Neural progenitor cell (in vitro differentiated cells): Measurements from ENCODE around the gene DTNB. TPM values are rescaled to one million over a fixed set of nuclear protein-coding genes. Genes with fewer than 3 reads are reported as not detected.

Experiments used
- DNase-seq: peaks from one replicate; pipeline ENCODE4 v3.0.0-alpha.2; 2016; ENCODE audit warnings: low spot score
- H2AFZ ChIP-seq: fragments of 200-600 bp; sonication (generic); replicated peaks from 2 replicates; pipeline ENCODE4 v1.6.1; 2016; ENCODE audit warnings: antibody characterized with exemption
- H3F3A ChIP-seq: fragments of 200-600 bp; sonication (generic); 2 replicates; pipeline ENCODE4 v1.6.1; 2016; ENCODE audit warnings: antibody characterized with exemption, low read depth
- H3K27ac ChIP-seq: fragments of 200-600 bp; sonication (generic); 2 replicates; pipeline ENCODE4 v1.5.1; 2016; ENCODE audit warnings: mild to moderate bottlenecking
- H3K27me3 ChIP-seq: fragments of 200-600 bp; sonication (generic); 2 replicates; pipeline ENCODE4 v1.6.1; 2016; ENCODE audit warnings: mild to moderate bottlenecking, moderate library complexity
- H3K36me3 ChIP-seq: fragments of 200-600 bp; sonication (generic); 2 replicates; pipeline ENCODE4 v1.5.1; 2016
- H3K4me1 ChIP-seq: fragments of 200-600 bp; sonication (generic); 2 replicates; pipeline ENCODE4 v1.6.1; 2016; ENCODE audit warnings: mixed run types
- H3K4me2 ChIP-seq: fragments of 200-600 bp; sonication (generic); 2 replicates; pipeline ENCODE4 v1.6.1; 2016
- H3K4me3 ChIP-seq: fragments of 200-600 bp; sonication (generic); 2 replicates; pipeline ENCODE4 v1.5.1; 2016
- H3K79me2 ChIP-seq: fragments of 200-600 bp; sonication (generic); 2 replicates; pipeline ENCODE4 v1.6.1; 2016; ENCODE audit warnings: low read depth
- H3K9ac ChIP-seq: fragments of 200-600 bp; sonication (generic); 2 replicates; pipeline ENCODE4 v1.6.1; 2016
- H3K9me3 ChIP-seq: fragments of 200-600 bp; sonication (generic); 2 replicates; pipeline ENCODE4 v1.5.1; 2016; ENCODE audit warnings: low read depth
- H4K20me1 ChIP-seq: fragments of 200-600 bp; sonication (generic); 2 replicates; pipeline ENCODE4 v1.6.1; 2016; ENCODE audit warnings: low read depth
- H3K27ac Mint-ChIP-seq: 3 replicates; pipeline ENCODE4 v1.8.0; 2021; ENCODE audit warnings: mixed read lengths
- H3K27me3 Mint-ChIP-seq: 2 replicates; pipeline ENCODE4 v1.8.0; 2022; ENCODE audit warnings: low read depth, mild to moderate bottlenecking, inconsistent platforms, moderate library complexity, mixed read lengths; ENCODE audit not compliant: insufficient read depth
- H3K36me3 Mint-ChIP-seq: 3 replicates; pipeline ENCODE4 v1.8.0; 2021; ENCODE audit warnings: mixed read lengths
- H3K4me1 Mint-ChIP-seq: 3 replicates; pipeline ENCODE4 v1.8.0; 2021; ENCODE audit warnings: mixed read lengths
- H3K4me3 Mint-ChIP-seq: 3 replicates; pipeline ENCODE4 v1.8.0; 2021; ENCODE audit warnings: mild to moderate bottlenecking, moderate library complexity, mixed read lengths
- H3K9me3 Mint-ChIP-seq: 3 replicates; pipeline ENCODE4 v1.8.0; 2020; ENCODE audit warnings: mixed read lengths
- CTCF ChIP-seq: fragments of 200-600 bp; sonication (generic); IDR thresholded peaks from 2 replicates; pipeline ENCODE4 v1.5.1; 2017; ENCODE audit warnings: antibody characterized with exemption, mild to moderate bottlenecking
- EZH2 ChIP-seq: fragments of 200-600 bp; sonication (generic); IDR thresholded peaks from 2 replicates; pipeline ENCODE4 v1.6.1; 2017; ENCODE audit warnings: antibody characterized with exemption, mild to moderate bottlenecking, moderate library complexity
- EZH2phosphoT487 ChIP-seq: fragments of 200-600 bp; sonication (generic); IDR thresholded peaks from 2 replicates; pipeline ENCODE4 v1.6.1; 2017; ENCODE audit warnings: antibody characterized with exemption
- total RNA-seq: library from RNA; depleted of rRNA; stranded (reverse); fragments of >200 nt; gene quantifications from 2 replicates; pipeline ENCODE4 v1.2.3, GENCODE V29; 2015; ENCODE audit warnings: low replicate concordance

Gene DTNB
- total RNA-seq, 1 donor from 2014 or later, result 27.1 TPM

GRCh38 chr2:25337891-25338290 is 335.5 kb downstream of the DTNB start:
- no peaks in the 10 kb centered on the region for H3K79me2 ChIP-seq
- H3K4me3 ChIP-seq, result no peak overlapping the region
- H3F3A ChIP-seq, result peaks cover 26% of the 10 kb centered on the region
- no peak for DNase-seq
- H3K27me3 ChIP-seq, result peaks cover 78% of the 10 kb centered on the region
- no peak overlapping the region for H3K4me2 ChIP-seq
- no peak overlapping the region for H3K9ac ChIP-seq
- no peaks in the 10 kb centered on the region for H3K36me3 ChIP-seq
- no peak for TF ChIP-seq EZH2phosphoT487
- H3K4me3 Mint-ChIP-seq, result no peak overlapping the region
- no peaks in the 10 kb centered on the region for H3K36me3 Mint-ChIP-seq
- H3K27me3 Mint-ChIP-seq, result peaks cover 17% of the 10 kb centered on the region
- H3K27ac ChIP-seq, result no peak overlapping the region
- H3K4me1 Mint-ChIP-seq, result peaks cover 33% of the 10 kb centered on the region
- no peaks in the 10 kb centered on the region for H3K9me3 Mint-ChIP-seq
- no peak overlapping the region for H2AFZ ChIP-seq
- peaks cover 19% of the 10 kb centered on the region for H3K4me1 ChIP-seq
- H3K27ac Mint-ChIP-seq, result no peak overlapping the region
- H3K9me3 ChIP-seq, result no peaks in the 10 kb centered on the region
- peaks cover 32% of the 10 kb centered on the region for H4K20me1 ChIP-seq

- H3K9ac ChIP-seq, result no peak overlapping the region
- peaks cover 19% of the 10 kb centered on the region for H3K4me1 ChIP-seq
- peaks cover 73% of the 10 kb centered on the region for H3K27me3 ChIP-seq
- peaks cover 26% of the 10 kb centered on the region for H3F3A ChIP-seq
- TF ChIP-seq EZH2 (no peak), CTCF (no peak), EZH2phosphoT487 (no peak)
- no peak for DNase-seq
- H3K79me2 ChIP-seq, result no peaks in the 10 kb centered on the region
- H3K4me3 ChIP-seq, result no peak overlapping the region
- H3K36me3 ChIP-seq, result no peaks in the 10 kb centered on the region
- peak overlapping the region; percentile 48 for H3K27ac Mint-ChIP-seq
- H2AFZ ChIP-seq, result no peak overlapping the region
- peaks cover 17% of the 10 kb centered on the region for H3K27me3 Mint-ChIP-seq
- no peaks in the 10 kb centered on the region for H3K36me3 Mint-ChIP-seq
- no peak overlapping the region for H3K27ac ChIP-seq
- H3K4me1 Mint-ChIP-seq, result peaks cover 34% of the 10 kb centered on the region
- H3K9me3 Mint-ChIP-seq, result no peaks in the 10 kb centered on the region
- H3K9me3 ChIP-seq, result no peaks in the 10 kb centered on the region
- peaks cover 28% of the 10 kb centered on the region for H4K20me1 ChIP-seq
- H3K4me3 Mint-ChIP-seq, result peak overlapping the region; percentile 65
- H3K4me2 ChIP-seq, result no peak overlapping the region
Measured at GRCh38 chr2:25337276-25337675, 336.1 kb downstream of the DTNB start.

- Mint-ChIP-seq H3K4me3 (peak overlapping the region; percentile 54), H3K27ac (no peak overlapping the region)
- peaks cover 19% of the 10 kb centered on the region for H3K4me1 ChIP-seq
Measured at GRCh38 chr2:25336383-25336841, 337.0 kb downstream of the DTNB start.

More at GRCh38 chr2:25336383-25336841, 337.0 kb downstream of the DTNB start:
- Histone ChIP-seq H3K36me3 (no peaks in the 10 kb centered on the region), H3F3A (peaks cover 26% of the 10 kb centered on the region), H3K9me3 (no peaks in the 10 kb centered on the region), H3K27ac (no peak overlapping the region), H3K27me3 (peaks cover 72% of the 10 kb centered on the region), H3K4me3 (no peak overlapping the region), H4K20me1 (peaks cover 28% of the 10 kb centered on the region), H2AFZ (no peak overlapping the region), H3K4me2 (no peak overlapping the region), H3K79me2 (no peaks in the 10 kb centered on the region), H3K9ac (no peak overlapping the region)
- H3K27me3 Mint-ChIP-seq, result peaks cover 18% of the 10 kb centered on the region
- DNase-seq, result peak; percentile 56
- H3K9me3 Mint-ChIP-seq, result no peaks in the 10 kb centered on the region
- peaks cover 38% of the 10 kb centered on the region for H3K4me1 Mint-ChIP-seq
- no peaks in the 10 kb centered on the region for H3K36me3 Mint-ChIP-seq
- TF ChIP-seq EZH2phosphoT487 (no peak), EZH2 (no peak), CTCF (no peak)
